K562 (cell line): Measurements from ENCODE around the gene LSM8. TPM values are rescaled to one million over a fixed set of nuclear protein-coding genes. Genes with fewer than 3 reads are reported as not detected.

ENCODE experiments used
- ADNP ChIP-seq: fragments of 200-800 bp; sonication (Bioruptor generic); IDR thresholded peaks from 2 replicates; pipeline ENCODE4 v1.6.1; 2016; ENCODE audit warnings: missing genetic modification characterization, missing compliant biosample characterization
- CREM ChIP-seq: IDR thresholded peaks from 2 replicates; pipeline ENCODE4 v1.6.1; 2014; ENCODE audit warnings: antibody characterized with exemption, low read depth
- KHSRP ChIP-seq: fragments of 450-650 bp; IDR thresholded peaks from 2 replicates; pipeline ENCODE4 v1.6.1; 2017
- SRF ChIP-seq, 2 experiments: fragments of 250-450, 450-650 bp in 1 of 2; sonication (Bioruptor Pico) in 1 of 2; sonication (generic) in 1 of 2; formaldehyde crosslinking; IDR thresholded peaks; 2 replicates each; pipeline versions ENCODE4 v1.5.0 to v1.5.1; 2020 to 2022; ENCODE audit warnings: mild to moderate bottlenecking in 1 of 2, missing genetic modification reagents in 1 of 2
- TCF3 ChIP-seq: sonication (generic); formaldehyde crosslinking; IDR thresholded peaks from 2 replicates; pipeline ENCODE4 v1.4.0; 2020; ENCODE audit warnings: mild to moderate bottlenecking, missing genetic modification reagents
- TEAD1 ChIP-seq, 2 experiments: fragments of 450-650 bp in 1 of 2; sonication (generic) in 1 of 2; formaldehyde crosslinking; IDR thresholded peaks; 2 replicates each; pipeline versions ENCODE4 v1.4.0 to v1.8.0; 2020 to 2022; ENCODE audit warnings: mild to moderate bottlenecking in 2 of 2, missing genetic modification reagents in 1 of 2
- TEAD4 ChIP-seq, 2 experiments: sonication (generic) in 1 of 2; formaldehyde crosslinking in 1 of 2; IDR thresholded peaks; 2 replicates each; pipeline versions ENCODE4 v1.6.1 to v1.8.0; 2012 to 2022; ENCODE audit warnings: borderline replicate concordance in 1 of 2, inconsistent platforms in 1 of 2, low read length in 1 of 2, mild to moderate bottlenecking in 1 of 2, missing genetic modification reagents in 1 of 2
- TSC22D4 ChIP-seq: fragments of 450-650 bp; IDR thresholded peaks from 2 replicates; pipeline ENCODE4 v1.6.1; 2016; ENCODE audit warnings: missing genetic modification characterization, missing biosample characterization, control low read depth
- ZC3H11A ChIP-seq: IDR thresholded peaks from 2 replicates; pipeline ENCODE4 v1.6.1; 2012; ENCODE audit warnings: low read depth, low read length, improper control_type of control experiment
- ZNF134 ChIP-seq: fragments of 250-450 bp; sonication (Bioruptor Pico); conservative IDR thresholded peaks from 2 replicates; pipeline ENCODE4 v1.4.0; 2020
- ZNF766 ChIP-seq: fragments of 200-800 bp; sonication (Bioruptor generic); conservative IDR thresholded peaks from 2 replicates; pipeline ENCODE4 v1.6.1; 2016; ENCODE audit warnings: missing genetic modification characterization, missing compliant biosample characterization
- polyA plus RNA-seq, 8 experiments: library from polyadenylated mRNA; depleted of rRNA in 4 of 8; stranded (reverse) in 5 of 8; unstranded in 3 of 8; fragments of >200 nt; fragmentation: Nextera tagmentation in 2 of 8; fragmentation: Illumina TruSeq in 1 of 8; extraction: Ambion mirVana in 2 of 8; extraction: Trizol in 1 of 8; gene quantifications; 2 replicates each; pipeline versions ENCODE4 v1.2.1 to v1.2.3, GENCODE V29; 2011 to 2014; ENCODE audit warnings: inconsistent platforms in 1 of 8, missing spikeins in 1 of 8
- total RNA-seq, 7 experiments: library from RNA; depleted of rRNA in 6 of 7; stranded (reverse); fragments of >200 nt in 6 of 7; fragmentation: Illumina TruSeq in 2 of 7; extraction: Trizol in 2 of 7; gene quantifications; 2 replicates each; pipeline versions ENCODE4 v1.2.1 to v1.2.3, GENCODE V29; 2011 to 2021; ENCODE audit warnings: low replicate concordance in 1 of 7
- TF ChIP-seq, protein P1 (sequence below): fragments of 450-650 bp; formaldehyde crosslinking; conservative IDR thresholded peaks from 2 replicates; pipeline ENCODE4 v1.4.0; 2022; ENCODE audit warnings: mild to moderate bottlenecking, missing genetic modification characterization
- TF ChIP-seq, protein P2 (sequence below): fragments of 450-650 bp; conservative IDR thresholded peaks from 2 replicates; pipeline ENCODE4 v1.6.1; 2016; ENCODE audit warnings: missing genetic modification characterization, low read depth, mild to moderate bottlenecking, control low read depth, missing compliant biosample characterization
- TF ChIP-seq, protein P3 (sequence below): fragments of 450-650 bp; IDR thresholded peaks from 2 replicates; pipeline ENCODE4 v1.6.1; 2016; ENCODE audit warnings: mild to moderate bottlenecking
- TF ChIP-seq, protein P4 (sequence below): IDR thresholded peaks from 2 replicates; pipeline ENCODE4 v1.6.1; 2016; ENCODE audit warnings: missing genetic modification characterization, missing compliant biosample characterization
- TF ChIP-seq, protein P5 (sequence below): fragments of 250-450 bp; sonication (Bioruptor Pico); IDR thresholded peaks from 2 replicates; pipeline ENCODE4 v1.5.0; 2020; ENCODE audit warnings: mild to moderate bottlenecking, borderline replicate concordance
- TF ChIP-seq, protein P6 (sequence below): fragments of 250-450 bp; sonication (Bioruptor Pico); IDR thresholded peaks from 2 replicates; pipeline ENCODE4 v1.8.0; 2021; ENCODE audit warnings: moderate library complexity, mild to moderate bottlenecking, inconsistent platforms

Gene LSM8
- total and polyA plus RNA-seq, 9 of the 15 experiments (the other 6 are each of a cell fraction or from before 2014, with no cell fraction given), result 81.5 to 340 (median 180) TPM

DNA sequence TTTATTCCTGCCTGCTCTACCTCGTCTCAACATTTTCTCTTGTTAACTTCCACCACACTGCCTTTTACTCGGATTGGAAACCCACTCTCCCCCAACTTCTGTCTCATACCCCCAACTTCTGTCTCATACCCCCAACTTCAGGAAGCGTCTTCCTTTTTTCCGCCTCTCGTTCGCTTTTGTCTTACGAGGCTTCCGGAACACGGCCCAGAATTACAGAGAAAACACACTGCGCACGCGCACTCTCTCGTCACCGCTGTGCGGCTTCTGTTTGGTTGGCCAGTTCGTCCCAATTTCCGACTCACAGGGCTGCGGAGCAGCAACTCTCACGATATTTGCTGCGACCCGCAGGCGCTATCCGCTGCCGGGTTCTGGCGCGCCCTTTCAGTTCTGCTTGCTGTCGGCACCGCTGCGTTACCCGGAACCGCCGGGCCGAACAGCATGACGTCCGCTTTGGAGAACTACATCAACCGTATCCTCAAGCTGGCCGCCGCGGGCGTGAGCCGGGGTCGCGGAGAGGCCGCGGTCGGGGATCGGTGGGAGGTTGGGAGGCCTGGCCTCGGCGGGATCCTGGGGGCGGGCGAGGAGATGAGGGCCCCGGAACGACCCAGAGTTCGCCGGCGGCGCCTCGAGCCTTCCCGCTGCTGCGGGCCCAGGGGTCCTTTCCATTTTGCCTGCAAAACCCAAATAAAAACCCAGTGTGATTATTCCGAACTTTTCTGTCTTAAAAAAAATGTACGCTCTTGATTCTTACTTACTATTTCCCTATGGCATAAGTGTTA lies at the start of gene LSM8 (continued):
- TF ChIP-seq, protein P1, sequence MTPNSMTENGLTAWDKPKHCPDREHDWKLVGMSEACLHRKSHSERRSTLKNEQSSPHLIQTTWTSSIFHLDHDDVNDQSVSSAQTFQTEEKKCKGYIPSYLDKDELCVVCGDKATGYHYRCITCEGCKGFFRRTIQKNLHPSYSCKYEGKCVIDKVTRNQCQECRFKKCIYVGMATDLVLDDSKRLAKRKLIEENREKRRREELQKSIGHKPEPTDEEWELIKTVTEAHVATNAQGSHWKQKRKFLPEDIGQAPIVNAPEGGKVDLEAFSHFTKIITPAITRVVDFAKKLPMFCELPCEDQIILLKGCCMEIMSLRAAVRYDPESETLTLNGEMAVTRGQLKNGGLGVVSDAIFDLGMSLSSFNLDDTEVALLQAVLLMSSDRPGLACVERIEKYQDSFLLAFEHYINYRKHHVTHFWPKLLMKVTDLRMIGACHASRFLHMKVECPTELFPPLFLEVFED (CRISPR knock-in tag), result peak; percentile 99
- TF ChIP-seq TEAD4 (IDR thresholded peaks at IDR 0.05; ENCODE audit: low read length) (no peak), TEAD4 (CRISPR knock-in tag; IDR thresholded peaks at IDR 0.05; ENCODE audit: borderline replicate concordance) (no peak), TEAD1 (CRISPR knock-in tag; IDR thresholded peaks at IDR 0.05) (peak in 1 of 2 experiments; percentile 32; a peak in 1 of 4 replicates), ZC3H11A (peak; percentile 42; the same call in 1 of the 2 replicates), CREM (peak; percentile 85), ADNP (tag) (no peak), TCF3 (CRISPR knock-in tag) (no peak; the same call in 1 of the 2 replicates), SRF (CRISPR knock-in tag; IDR thresholded peaks at IDR 0.05) (0 out of 4 replicates have a peak, but pooled peaks of 1 of the 2 experiments have one; percentile 33), TSC22D4 (no peak), KHSRP (no peak), ZNF134 (CRISPR knock-in tag) (no peak), ZNF766 (CRISPR knock-in tag) (peak; percentile 79; the same call in 1 of the 2 replicates)
- TF ChIP-seq, protein P2, sequence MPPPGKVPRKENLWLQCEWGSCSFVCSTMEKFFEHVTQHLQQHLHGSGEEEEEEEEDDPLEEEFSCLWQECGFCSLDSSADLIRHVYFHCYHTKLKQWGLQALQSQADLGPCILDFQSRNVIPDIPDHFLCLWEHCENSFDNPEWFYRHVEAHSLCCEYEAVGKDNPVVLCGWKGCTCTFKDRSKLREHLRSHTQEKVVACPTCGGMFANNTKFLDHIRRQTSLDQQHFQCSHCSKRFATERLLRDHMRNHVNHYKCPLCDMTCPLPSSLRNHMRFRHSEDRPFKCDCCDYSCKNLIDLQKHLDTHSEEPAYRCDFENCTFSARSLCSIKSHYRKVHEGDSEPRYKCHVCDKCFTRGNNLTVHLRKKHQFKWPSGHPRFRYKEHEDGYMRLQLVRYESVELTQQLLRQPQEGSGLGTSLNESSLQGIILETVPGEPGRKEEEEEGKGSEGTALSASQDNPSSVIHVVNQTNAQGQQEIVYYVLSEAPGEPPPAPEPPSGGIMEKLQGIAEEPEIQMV (tag), result no peak; the same call in 1 of the 2 replicates
- TF ChIP-seq, protein P3, sequence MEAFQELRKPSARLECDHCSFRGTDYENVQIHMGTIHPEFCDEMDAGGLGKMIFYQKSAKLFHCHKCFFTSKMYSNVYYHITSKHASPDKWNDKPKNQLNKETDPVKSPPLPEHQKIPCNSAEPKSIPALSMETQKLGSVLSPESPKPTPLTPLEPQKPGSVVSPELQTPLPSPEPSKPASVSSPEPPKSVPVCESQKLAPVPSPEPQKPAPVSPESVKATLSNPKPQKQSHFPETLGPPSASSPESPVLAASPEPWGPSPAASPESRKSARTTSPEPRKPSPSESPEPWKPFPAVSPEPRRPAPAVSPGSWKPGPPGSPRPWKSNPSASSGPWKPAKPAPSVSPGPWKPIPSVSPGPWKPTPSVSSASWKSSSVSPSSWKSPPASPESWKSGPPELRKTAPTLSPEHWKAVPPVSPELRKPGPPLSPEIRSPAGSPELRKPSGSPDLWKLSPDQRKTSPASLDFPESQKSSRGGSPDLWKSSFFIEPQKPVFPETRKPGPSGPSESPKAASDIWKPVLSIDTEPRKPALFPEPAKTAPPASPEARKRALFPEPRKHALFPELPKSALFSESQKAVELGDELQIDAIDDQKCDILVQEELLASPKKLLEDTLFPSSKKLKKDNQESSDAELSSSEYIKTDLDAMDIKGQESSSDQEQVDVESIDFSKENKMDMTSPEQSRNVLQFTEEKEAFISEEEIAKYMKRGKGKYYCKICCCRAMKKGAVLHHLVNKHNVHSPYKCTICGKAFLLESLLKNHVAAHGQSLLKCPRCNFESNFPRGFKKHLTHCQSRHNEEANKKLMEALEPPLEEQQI, result peak; percentile 28; the same call in 1 of the 2 replicates
- TF ChIP-seq, protein P4, sequence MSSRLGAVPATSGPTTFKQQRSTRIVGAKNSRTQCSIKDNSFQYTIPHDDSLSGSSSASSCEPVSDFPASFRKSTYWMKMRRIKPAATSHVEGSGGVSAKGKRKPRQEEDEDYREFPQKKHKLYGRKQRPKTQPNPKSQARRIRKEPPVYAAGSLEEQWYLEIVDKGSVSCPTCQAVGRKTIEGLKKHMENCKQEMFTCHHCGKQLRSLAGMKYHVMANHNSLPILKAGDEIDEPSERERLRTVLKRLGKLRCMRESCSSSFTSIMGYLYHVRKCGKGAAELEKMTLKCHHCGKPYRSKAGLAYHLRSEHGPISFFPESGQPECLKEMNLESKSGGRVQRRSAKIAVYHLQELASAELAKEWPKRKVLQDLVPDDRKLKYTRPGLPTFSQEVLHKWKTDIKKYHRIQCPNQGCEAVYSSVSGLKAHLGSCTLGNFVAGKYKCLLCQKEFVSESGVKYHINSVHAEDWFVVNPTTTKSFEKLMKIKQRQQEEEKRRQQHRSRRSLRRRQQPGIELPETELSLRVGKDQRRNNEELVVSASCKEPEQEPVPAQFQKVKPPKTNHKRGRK (tag), result no peak
- TF ChIP-seq, protein P5, sequence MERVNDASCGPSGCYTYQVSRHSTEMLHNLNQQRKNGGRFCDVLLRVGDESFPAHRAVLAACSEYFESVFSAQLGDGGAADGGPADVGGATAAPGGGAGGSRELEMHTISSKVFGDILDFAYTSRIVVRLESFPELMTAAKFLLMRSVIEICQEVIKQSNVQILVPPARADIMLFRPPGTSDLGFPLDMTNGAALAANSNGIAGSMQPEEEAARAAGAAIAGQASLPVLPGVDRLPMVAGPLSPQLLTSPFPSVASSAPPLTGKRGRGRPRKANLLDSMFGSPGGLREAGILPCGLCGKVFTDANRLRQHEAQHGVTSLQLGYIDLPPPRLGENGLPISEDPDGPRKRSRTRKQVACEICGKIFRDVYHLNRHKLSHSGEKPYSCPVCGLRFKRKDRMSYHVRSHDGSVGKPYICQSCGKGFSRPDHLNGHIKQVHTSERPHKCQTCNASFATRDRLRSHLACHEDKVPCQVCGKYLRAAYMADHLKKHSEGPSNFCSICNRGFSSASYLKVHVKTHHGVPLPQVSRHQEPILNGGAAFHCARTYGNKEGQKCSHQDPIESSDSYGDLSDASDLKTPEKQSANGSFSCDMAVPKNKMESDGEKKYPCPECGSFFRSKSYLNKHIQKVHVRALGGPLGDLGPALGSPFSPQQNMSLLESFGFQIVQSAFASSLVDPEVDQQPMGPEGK (CRISPR knock-in tag), result no peak
- TF ChIP-seq, protein P6, sequence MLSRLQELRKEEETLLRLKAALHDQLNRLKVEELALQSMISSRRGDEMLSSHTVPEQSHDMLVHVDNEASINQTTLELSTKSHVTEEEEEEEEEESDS (CRISPR knock-in tag), result no peak
